Loucy (cell line): ENCODE data around the gene TENM3.

ENCODE experiments used
- H2AFZ ChIP-seq: fragments of 200-600 bp; sonication (generic); 2 replicates; pipeline ENCODE4 v1.6.0; 2016; ENCODE audit warnings: antibody characterized with exemption, mild to moderate bottlenecking, low read length, moderate library complexity
- H3F3A ChIP-seq: fragments of 200-600 bp; 2 replicates; pipeline ENCODE4 v1.6.0; 2016; ENCODE audit warnings: antibody characterized with exemption, low read depth, mild to moderate bottlenecking
- H3K27me3 ChIP-seq: fragments of 200-600 bp; sonication (generic); 2 replicates; pipeline ENCODE4 v1.6.1; 2014; ENCODE audit warnings: low read length, mild to moderate bottlenecking; ENCODE audit not compliant: insufficient read depth, poor library complexity, severe bottlenecking
- H3K36me3 ChIP-seq: fragments of 200-600 bp; sonication (generic); 2 replicates; pipeline ENCODE4 v1.6.1; 2016; ENCODE audit warnings: low read length; ENCODE audit not compliant: insufficient read depth
- H3K4me1 ChIP-seq: fragments of 200-600 bp; sonication (generic); 2 replicates; pipeline ENCODE4 v1.5.1; 2014; ENCODE audit warnings: low read length, mild to moderate bottlenecking; ENCODE audit not compliant: insufficient read depth, poor library complexity, severe bottlenecking
- H3K4me2 ChIP-seq: fragments of 200-600 bp; sonication (generic); 2 replicates; pipeline ENCODE4 v1.6.0; 2014; ENCODE audit warnings: antibody characterized with exemption, low read length, low read depth, mild to moderate bottlenecking; ENCODE audit not compliant: poor library complexity, severe bottlenecking
- H3K4me3 ChIP-seq: fragments of 200-600 bp; sonication (generic); 2 replicates; pipeline ENCODE4 v1.5.1; 2014; ENCODE audit warnings: low read length, mild to moderate bottlenecking, mixed read lengths; ENCODE audit not compliant: poor library complexity, severe bottlenecking
- H3K79me2 ChIP-seq: fragments of 200-600 bp; sonication (generic); 2 replicates; pipeline ENCODE4 v1.6.1; 2014; ENCODE audit warnings: low read length; ENCODE audit not compliant: insufficient read depth
- H3K9ac ChIP-seq: fragments of 200-600 bp; sonication (generic); 2 replicates; pipeline ENCODE4 v1.6.0; 2014; ENCODE audit warnings: mild to moderate bottlenecking, low read depth, low read length, moderate library complexity; ENCODE audit not compliant: poor library complexity, severe bottlenecking
- H3K9me2 ChIP-seq: fragments of 200-600 bp; sonication (generic); replicated peaks from 2 replicates; pipeline ENCODE4 v1.6.1; 2016; ENCODE audit warnings: low read depth, low read length, mixed read lengths
- H3K9me3 ChIP-seq: fragments of 200-600 bp; sonication (generic); 2 replicates; pipeline ENCODE4 v1.6.1; 2014; ENCODE audit warnings: mild to moderate bottlenecking, antibody characterized with exemption, low read length, low read depth; ENCODE audit not compliant: insufficient read depth
- H4K20me1 ChIP-seq: fragments of 200-600 bp; sonication (generic); 2 replicates; pipeline ENCODE4 v1.6.0; 2014; ENCODE audit warnings: antibody characterized with exemption, low read length, mild to moderate bottlenecking; ENCODE audit not compliant: insufficient read depth, poor library complexity, severe bottlenecking
- EZH2phosphoT487 ChIP-seq: fragments of 200-600 bp; IDR thresholded peaks from 2 replicates; pipeline ENCODE4 v1.6.1; 2018; ENCODE audit warnings: antibody characterized with exemption, mild to moderate bottlenecking, moderate library complexity, borderline replicate concordance
- TF ChIP-seq, protein P1 (sequence below): fragments of 200-600 bp; sonication (generic); conservative IDR thresholded peaks from 2 replicates; pipeline ENCODE4 v1.5.1; 2014; ENCODE audit warnings: mild to moderate bottlenecking, antibody characterized with exemption, low read length

Gene TENM3

DNA sequence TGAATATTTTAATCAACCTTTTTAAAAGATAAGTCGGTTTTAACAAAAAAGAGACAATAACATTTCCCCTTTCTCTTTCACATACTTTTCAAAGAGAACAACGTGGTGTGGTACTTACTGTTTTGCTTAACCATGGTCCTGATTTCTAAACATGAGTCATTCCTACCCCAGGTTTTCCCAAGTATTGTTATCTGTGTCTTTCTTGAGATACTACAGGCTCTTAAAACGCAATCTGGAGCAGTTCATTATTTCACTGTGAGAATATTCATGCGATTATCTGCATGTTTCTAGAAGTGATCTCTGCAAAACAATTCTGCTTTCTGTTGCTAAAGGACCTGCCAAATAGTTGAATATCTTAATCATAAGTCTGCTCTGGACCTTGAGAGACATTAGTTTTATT is 127.3 kb downstream of the TENM3 start:
- TF ChIP-seq EZH2phosphoT487 = no peak
- TF ChIP-seq, protein P1, sequence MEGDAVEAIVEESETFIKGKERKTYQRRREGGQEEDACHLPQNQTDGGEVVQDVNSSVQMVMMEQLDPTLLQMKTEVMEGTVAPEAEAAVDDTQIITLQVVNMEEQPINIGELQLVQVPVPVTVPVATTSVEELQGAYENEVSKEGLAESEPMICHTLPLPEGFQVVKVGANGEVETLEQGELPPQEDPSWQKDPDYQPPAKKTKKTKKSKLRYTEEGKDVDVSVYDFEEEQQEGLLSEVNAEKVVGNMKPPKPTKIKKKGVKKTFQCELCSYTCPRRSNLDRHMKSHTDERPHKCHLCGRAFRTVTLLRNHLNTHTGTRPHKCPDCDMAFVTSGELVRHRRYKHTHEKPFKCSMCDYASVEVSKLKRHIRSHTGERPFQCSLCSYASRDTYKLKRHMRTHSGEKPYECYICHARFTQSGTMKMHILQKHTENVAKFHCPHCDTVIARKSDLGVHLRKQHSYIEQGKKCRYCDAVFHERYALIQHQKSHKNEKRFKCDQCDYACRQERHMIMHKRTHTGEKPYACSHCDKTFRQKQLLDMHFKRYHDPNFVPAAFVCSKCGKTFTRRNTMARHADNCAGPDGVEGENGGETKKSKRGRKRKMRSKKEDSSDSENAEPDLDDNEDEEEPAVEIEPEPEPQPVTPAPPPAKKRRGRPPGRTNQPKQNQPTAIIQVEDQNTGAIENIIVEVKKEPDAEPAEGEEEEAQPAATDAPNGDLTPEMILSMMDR = no peak
- Histone ChIP-seq H3K9me2 (no peaks in the 10 kb centered on the region), H3F3A (no peaks in the 10 kb centered on the region), H3K79me2 (no peaks in the 10 kb centered on the region), H3K36me3 (no peaks in the 10 kb centered on the region), H3K4me1 (no peaks in the 10 kb centered on the region), H3K9me3 (no peaks in the 10 kb centered on the region), H3K4me3 (no peak overlapping the region), H2AFZ (no peak overlapping the region), H3K9ac (no peak overlapping the region), H3K27me3 (no peaks in the 10 kb centered on the region), H4K20me1 (no peaks in the 10 kb centered on the region), H3K4me2 (no peak overlapping the region)

GRCh38 chr4:182380771-182381181 is 137.6 kb downstream of the TENM3 start:
- H3K27me3 ChIP-seq = no peaks in the 10 kb centered on the region
- H3K9ac ChIP-seq = no peak overlapping the region
- no peaks in the 10 kb centered on the region for H3K4me1 ChIP-seq
- no peaks in the 10 kb centered on the region for H3K79me2 ChIP-seq
- H2AFZ ChIP-seq = no peak overlapping the region
- no peak overlapping the region for H3K4me3 ChIP-seq
- no peaks in the 10 kb centered on the region for H3K36me3 ChIP-seq
- no peaks in the 10 kb centered on the region for H3K9me2 ChIP-seq
- H3F3A ChIP-seq = no peaks in the 10 kb centered on the region
- no peak overlapping the region for H3K4me2 ChIP-seq
- peaks cover 2% of the 10 kb centered on the region; the same call in 1 of the 2 replicates for H3K9me3 ChIP-seq
- H4K20me1 ChIP-seq = no peaks in the 10 kb centered on the region
- TF ChIP-seq, protein P1 = no peak
- TF ChIP-seq EZH2phosphoT487 = no peak

- no peak overlapping the region for H3K9ac ChIP-seq
- no peaks in the 10 kb centered on the region for H3K36me3 ChIP-seq
- no peaks in the 10 kb centered on the region for H3K4me1 ChIP-seq
- H4K20me1 ChIP-seq = no peaks in the 10 kb centered on the region
- no peak for TF ChIP-seq EZH2phosphoT487
- TF ChIP-seq, protein P1 = no peak
- H3K27me3 ChIP-seq = no peaks in the 10 kb centered on the region
- H3K4me2 ChIP-seq = no peak overlapping the region
- H2AFZ ChIP-seq = no peak overlapping the region
- H3K79me2 ChIP-seq = no peaks in the 10 kb centered on the region
- no peaks in the 10 kb centered on the region for H3F3A ChIP-seq
- H3K4me3 ChIP-seq = no peak overlapping the region
- peaks cover 2% of the 10 kb centered on the region; the same call in 1 of the 2 replicates for H3K9me3 ChIP-seq
- H3K9me2 ChIP-seq = no peaks in the 10 kb centered on the region
These were observed 139.7 kb downstream of the TENM3 start for GRCh38 chr4:182382941-182383340.
